Body of pancreas (tissue), 4 donors: ENCODE data around the gene PPP2R5C.

Source experiments
- CTCF ChIP-seq, 7 experiments: fragments of 450-650 bp in 4 of 7; fragments of 200-600 bp in 3 of 7; sonication (generic) in 3 of 7; IDR thresholded peaks; one replicate each; pipeline ENCODE4 v1.5.1; 2016 to 2019; ENCODE audit warnings: antibody characterized with exemption in 7 of 7
- POLR2A ChIP-seq, 3 donors: fragments of 450-650 bp; IDR thresholded peaks; one replicate each; pipeline ENCODE4 v1.6.1; 2016; ENCODE audit warnings: antibody characterized with exemption in 3 of 3, mild to moderate bottlenecking in 2 of 3

GRCh38 chr14:101838476-101838875 lies 77.0 kb downstream of the PPP2R5C start:
- TF ChIP-seq POLR2A (IDR thresholded peaks at IDR 0.05) (no peak), CTCF (IDR thresholded peaks at IDR 0.05) (no peak)
